NCI-H2029 (cell line): ENCODE measurements around the gene ADGRG1.

Experiments used
- DNase-seq: peaks from one replicate; lab custom pipeline; 2025; lab: John Stamatoyannopoulos, UW

Gene ADGRG1

GRCh38 chr16:57683636-57684545 lies 55.5 kb downstream of the ADGRG1 start:
- DNase-seq, result no peak

DNA sequence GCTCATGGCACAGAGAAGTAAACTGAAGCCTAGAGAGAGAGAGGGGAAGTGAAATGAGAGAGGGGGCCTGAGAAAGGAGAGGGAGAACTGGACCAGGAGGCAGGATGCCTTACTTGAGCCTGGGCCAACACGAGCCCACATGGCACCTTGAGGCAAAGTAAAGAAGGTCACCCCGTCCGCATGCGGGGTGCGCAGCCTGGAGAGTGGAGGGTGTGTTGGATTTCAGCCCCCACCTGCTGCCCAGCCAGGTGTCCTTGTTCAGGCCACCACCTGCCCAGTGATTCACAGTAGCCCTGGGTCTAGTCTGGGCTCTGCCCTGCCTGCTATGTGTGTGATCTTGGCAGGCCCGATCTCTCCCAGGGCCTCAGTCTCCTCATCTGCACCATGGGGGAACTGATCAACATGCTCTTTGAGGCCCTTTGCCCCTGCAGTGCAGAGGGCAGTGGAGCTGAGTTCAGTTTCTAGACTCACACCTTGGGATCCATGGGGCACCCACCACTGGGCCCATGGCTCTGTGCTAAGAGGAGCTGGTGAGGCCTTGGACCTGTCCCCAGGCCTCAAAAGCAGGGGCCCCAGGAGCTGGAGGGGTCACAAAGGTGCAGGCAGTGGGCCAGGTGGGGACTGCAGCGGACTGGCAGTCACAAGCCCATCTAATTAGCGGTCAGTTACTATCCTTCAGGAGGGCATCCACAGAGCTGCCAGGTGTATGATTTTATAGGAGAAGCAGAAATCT lies 56.4 kb downstream of the ADGRG1 start:
- DNase-seq, result no peak

GRCh38 chr16:57685633-57686032 lies 57.2 kb downstream of the ADGRG1 start:
- no peak for DNase-seq

DNA sequence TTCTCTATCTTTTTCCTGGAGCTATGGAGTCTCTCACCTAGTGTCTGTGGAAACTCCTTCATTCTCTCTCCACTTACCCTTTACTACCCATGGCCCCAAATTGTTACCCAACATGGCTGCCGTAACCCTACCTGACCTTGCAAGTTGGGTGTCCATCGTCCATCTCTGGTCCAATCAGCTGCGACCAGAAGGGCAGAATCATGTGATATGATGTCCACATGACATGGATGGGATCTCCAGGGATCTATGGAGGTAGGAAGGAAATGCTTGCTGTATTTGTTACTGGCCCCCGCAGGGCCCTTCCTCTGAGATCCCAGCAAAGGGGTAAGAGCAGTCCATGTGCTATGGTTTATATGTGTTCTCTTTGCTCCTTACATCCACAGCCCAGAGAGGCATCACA lies 58.1 kb downstream of the ADGRG1 start:
- DNase-seq, result no peak

GRCh38 chr16:57687363-57687929 lies 59.0 kb downstream of the ADGRG1 start:
- no peak for DNase-seq

DNA sequence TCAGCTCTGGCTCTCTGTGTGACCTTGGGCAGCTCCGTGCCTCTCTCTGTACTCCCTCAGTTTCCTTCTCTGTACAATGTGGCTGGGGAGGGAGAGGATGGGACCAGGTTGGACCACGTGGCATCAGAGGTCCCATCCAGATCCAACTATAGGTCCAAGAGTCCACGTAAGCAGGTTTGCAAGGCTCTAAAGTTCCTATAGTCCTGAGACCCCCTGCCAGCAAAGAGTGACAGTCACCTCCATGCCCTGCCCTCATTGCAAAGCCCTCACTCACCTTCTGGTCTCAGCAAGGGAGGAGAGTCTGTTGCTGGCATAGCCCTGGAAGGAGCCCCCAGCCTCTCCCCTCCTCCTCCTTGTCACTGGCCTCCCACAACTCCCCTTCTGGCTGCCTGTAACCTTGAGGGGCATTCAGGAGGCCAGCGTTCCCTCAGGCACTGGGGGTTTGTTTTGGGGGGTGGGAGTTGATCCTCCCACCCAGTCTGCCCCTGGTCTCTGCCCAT lies 60.1 kb downstream of the ADGRG1 start:
- no peak for DNase-seq

DNA sequence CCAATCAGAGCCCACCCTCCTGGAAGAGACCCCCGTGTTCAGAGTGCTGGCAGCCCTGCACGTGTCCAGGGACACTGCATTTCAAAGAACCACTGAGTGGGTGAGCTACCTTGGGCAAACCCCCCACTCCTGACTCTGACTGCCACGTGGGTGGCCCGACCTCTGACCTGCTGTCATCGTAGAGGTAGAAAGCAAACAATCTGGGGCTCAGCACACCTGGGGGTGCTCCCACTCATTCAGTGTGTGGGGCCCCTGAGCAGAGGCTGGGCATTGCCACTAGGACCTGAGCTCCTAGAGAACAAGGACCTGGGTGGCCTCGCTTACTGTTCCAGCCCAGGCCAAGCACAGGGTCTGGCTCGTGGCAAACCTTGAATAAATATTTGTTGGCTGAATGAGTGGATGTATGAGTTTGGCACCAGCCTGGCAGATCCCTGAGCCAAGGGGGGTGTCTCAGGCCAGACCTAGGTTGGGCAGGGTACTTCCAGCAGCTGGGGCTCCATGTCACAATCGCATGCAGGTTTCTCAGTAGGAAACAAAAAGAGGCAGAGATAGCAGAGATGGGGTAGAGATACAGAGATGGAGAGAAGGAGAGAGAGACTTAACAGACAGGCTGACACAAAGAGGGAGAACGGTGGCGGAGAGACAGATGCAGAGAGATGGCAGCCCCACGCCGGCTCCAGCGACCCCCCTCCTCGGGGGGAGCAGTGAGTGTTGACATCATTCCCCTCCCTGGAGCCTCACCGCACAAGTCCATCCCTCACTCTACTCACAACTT lies 60.7 kb downstream of the ADGRG1 start:
- DNase-seq, result peak; percentile 12

DNA sequence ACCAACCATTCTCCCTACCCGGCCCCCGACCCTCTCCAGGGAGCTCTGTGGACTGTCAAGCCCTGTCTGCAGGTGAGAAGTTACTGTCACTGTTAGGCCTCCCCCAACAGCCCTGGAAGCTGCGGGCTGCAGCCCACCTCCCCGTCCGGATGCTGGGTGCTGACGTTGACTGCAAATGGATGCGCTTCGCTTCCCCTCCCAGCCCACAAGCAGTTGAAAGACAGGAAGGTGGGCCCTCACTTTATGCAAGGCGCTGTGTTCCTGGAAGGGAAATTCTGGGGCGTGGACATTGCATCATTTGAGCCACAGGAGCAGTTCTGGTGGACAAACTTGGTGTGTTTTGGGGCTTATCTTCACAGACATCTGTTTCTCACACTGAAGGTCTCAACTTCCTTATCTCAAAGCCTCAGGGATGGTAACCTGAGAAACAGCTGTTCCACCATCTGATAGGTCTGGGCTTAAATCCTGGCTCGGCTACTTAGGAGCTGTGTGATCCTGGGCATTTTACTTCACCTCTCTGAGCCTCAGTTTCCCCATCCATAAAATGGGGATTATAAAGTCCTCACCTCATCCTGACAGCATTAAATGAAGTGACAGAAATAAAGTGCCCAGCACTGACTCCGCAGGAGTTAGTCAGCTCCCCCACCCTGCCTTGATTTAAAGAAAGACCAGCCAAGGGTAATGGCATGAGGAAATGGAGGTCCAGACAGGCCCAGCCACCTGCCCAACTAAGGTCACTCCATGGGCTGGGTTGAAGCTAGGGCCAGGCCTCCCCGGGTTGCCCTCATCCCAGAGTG lies 61.5 kb downstream of the ADGRG1 start:
- DNase-seq, result no peak

DNA sequence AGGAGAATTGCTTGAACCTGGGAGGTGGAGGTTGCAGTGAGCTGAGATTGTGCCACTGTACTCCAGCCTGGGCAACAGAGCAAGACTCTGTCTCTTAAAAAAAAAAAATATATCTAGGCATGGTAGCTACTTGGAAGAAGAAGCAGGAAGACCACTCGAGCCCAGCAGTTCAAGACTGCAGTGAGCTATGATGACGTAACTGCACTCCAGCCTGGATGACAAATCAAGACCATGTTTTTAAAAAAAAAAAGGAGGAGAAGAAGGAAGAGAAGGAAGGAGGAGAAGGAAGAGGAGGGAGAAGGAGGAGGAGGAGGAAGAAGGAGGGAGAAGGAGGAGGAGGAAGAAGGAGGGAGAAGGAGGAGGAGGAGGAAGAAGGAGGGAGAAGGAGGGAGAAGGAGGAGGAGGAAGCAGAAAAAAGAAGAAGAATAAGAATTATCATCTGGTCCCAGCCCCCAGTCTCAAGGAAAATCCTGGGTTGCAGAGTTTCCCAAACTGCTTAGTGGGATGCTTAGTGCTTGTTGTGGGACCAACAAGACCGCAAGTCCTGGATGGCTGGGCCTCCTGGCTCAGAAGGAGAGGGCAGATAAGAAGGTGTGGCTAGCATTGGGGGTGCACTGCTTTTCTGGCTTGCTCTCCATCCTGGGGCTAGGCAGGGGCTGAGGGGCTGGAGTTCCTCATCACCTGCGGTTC lies 62.5 kb downstream of the ADGRG1 start:
- DNase-seq, result no peak

DNA sequence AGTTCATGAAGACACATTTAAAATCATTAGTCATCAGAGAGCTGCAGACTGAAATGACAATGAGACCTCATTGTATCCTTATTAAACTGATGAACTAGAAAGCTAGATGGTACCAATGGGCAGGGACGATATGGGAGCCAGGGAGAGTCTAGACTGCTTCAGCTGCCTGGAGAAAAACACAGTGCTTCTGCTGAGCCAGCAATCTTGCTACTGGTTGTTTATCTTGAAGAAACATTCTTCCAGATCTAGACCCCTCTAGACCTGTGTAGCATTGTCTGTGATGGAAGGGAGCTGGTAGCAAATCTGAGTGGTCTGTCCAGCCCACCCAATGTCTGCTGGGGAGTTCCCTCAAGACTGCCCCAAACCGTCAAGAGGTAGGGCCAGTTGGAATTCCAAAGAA lies 64.2 kb downstream of the ADGRG1 start:
- DNase-seq, result no peak

DNA sequence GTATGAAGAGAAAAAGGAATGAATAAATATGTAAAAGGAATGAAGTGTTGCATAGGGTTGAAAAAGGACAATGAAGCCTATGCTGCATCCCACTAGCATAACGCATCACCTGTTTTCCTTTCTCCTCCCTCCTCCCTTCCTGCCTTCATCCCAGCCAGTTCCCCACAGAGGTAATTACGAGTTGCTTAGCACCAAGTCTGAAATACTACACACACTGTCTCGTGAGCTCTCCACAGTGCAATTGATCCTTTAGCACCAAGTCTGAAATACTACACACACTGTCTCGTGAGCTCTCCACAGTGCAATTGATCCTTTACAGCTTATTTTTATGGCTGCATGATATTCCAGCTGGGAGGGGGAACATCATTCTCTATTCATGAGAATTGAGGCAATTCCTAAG lies 65.1 kb downstream of the ADGRG1 start:
- DNase-seq, result no peak

DNA sequence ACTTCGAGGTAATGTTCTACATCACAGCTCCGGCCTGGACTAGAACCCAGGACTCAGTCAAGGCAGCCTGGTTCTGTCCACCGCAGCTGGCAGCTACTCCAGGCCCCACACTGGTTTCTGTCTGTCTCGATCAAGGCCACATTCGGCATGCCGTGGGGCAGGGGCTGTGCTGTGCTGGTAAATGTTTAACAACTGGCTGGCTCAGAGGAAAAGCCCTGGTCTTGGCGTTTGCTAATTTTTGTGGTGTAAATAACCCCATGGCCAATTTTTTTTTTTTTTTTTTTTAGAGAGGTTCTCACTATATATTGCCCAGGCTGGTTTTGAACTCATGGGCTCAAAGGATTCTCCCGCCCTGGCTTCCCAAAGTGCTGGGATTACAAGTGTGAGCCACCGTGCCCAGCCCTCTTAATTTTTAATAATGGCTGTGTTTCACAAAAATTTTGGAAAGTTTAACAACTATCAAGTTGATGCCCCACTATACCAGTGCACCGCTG lies 65.8 kb downstream of the ADGRG1 start:
- DNase-seq, result no peak

DNA sequence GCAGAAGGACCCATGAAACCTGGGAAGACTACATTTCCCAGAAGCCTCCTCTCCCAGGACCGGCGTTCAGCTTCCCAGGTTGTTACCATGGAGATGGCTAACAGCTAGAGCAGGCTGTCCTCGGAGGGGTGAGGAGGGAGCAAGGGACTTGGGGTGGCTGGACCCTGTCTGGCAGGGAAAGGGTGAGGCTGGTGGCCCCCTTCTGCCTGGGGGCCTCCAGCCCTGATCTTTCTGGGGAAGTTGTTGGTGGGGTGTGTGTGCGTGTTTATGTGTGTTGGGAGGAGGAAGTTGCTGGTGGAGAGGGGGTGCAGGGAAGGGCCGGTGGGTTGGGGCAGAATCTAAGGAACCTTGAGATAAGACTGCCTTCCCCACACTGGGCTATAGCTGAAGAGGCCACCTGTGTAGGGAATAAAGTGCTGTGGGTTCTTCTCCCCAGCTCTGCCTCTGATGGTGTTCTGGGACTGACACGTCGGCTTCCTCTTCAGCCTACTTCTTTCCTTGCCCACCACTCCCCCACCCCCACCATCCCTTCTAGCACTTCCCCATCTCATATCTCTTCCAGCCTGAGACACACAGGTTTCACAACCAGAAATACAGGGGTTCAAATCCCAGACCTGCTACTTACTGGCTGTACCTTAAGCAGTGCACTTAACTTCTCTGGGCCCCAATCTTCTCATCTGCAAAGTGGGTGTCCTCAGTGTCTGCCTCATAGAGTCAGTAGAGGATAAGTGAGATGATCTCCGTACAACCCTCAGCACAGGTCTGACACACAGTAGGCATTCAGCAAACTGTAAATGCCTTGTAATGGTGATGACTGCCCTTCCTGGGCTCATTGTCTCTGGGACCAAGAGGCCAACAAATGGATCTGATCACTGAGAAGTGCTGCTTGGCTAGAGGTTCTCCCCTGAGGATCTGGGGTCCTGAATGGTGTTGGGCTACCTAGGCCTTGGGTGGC lies 66.6 kb downstream of the ADGRG1 start, which contains the start of gene DRC7:
DRC7 (plus strand) TSS at position 82 of the 955 bp plus-strand sequence. CDS start 3,144 bp downstream, outside the sequence.
- DNase-seq, result peak; percentile 43

- no peak for DNase-seq
Observed at GRCh38 chr16:57695680-57696069, 67.2 kb downstream of the ADGRG1 start.

DNA sequence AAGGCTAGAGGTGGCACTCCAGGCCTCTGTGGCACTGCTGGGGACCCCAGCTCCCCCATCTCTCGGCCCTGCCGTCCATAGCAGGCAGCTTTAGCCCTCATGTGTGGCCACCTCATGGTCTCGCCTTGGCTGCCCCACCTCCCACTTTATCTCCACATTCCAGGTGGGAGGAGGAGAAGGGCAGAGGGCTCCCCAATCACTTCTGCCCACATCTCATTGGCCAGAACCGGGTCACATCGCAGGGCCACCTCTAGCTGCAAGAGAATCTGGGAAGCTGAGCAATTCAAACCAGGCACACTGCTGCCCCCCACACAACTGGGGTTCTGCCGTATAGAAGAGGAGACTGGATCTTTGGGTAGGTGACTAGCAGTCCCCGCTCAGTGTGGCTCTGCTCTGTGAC lies 67.8 kb downstream of the ADGRG1 start:
- DNase-seq, result no peak

GRCh38 chr16:57697896-57698537 lies 69.6 kb downstream of the ADGRG1 start:
- no peak for DNase-seq

DNA sequence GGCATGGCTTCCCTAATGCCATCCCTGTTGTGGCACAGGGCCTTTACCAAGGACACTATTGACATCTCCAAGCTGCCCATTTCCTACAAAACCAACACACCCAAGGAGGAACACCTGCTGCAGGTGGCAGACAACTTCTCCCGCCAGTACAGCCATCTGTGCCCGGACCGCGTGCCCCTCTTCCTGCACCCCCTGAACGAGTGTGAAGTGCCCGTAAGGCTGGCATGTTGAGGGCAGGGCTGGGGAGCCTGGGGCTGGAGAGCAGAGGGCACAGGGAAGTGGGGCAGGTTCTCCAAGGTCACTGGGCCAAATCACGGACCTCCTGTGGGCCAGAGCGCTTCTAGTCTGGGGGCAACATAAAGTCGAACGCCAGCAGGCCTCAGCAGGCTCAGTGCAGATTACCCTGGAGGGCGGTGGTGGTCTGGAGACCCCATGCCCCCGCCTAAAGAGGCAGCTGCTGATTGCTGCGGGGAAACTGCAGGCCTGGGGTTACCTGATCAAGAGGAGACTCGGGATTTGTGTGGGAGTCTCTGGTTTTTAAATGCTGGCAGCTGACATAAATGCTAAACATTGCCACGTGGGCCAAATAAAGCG lies 70.5 kb downstream of the ADGRG1 start:
- DNase-seq, result no peak

- no peak for DNase-seq
Observed at GRCh38 chr16:57699481-57699880, 71.1 kb downstream of the ADGRG1 start.
